Activated naive CD4-positive, alpha-beta T cell treated with anti-CD3 and anti-CD28 coated beads, Interleukin-2, amount 50 U/mL, for 72 hours (primary cell): ENCODE results near the gene SLC35F5. TPM values are rescaled to one million over a fixed set of nuclear protein-coding genes. Genes with fewer than 3 reads are reported as not detected.
"Not testable (repeated sequence)": the region's sequence is repeated elsewhere in the genome, so short reads cannot be mapped to it uniquely, and the experiment has no call there.

ENCODE experiments used
- ATAC-seq, 2 donors: fragments of 150-1000 bp; cut with Tn5 transposase; 2 replicates each; pipeline ENCODE4 v1.10.0; 2021; ENCODE audit warnings: mild to moderate bottlenecking in 2 of 2, moderate library complexity in 2 of 2
- DNase-seq, 2 donors: peaks; one replicate each; pipeline ENCODE4 v3.0.0; 2021 to 2022; ENCODE audit warnings: low spot score in 2 of 2
- H3K27ac Mint-ChIP-seq, 2 donors: one replicate each; pipeline ENCODE4 v1.8.0; 2022; ENCODE audit warnings: mild to moderate bottlenecking in 2 of 2, mixed read lengths in 2 of 2
- H3K36me3 Mint-ChIP-seq, 2 donors: one replicate each; pipeline ENCODE4 v1.8.0; 2022; ENCODE audit warnings: mixed read lengths in 2 of 2
- H3K9me3 Mint-ChIP-seq, 2 donors: one replicate each; pipeline ENCODE4 v1.8.0; 2022; ENCODE audit warnings: mixed read lengths in 2 of 2
- total RNA-seq, 2 donors: library from RNA; stranded (reverse); gene quantifications; one replicate each; pipeline ENCODE4 v1.2.3, GENCODE V29; 2022

The SLC35F5 gene
- total RNA-seq, 2 donors from 2014 or later = 28.1 to 29.1 TPM

GRCh38 chr2:113677330-113677729 is 79.1 kb downstream of the SLC35F5 start:
- no peak for DNase-seq
- Mint-ChIP-seq H3K36me3 (peaks cover 0 to 6% of the 10 kb centered on the region in 2 donors), H3K27ac (no peak overlapping the region), H3K9me3 (no peaks in the 10 kb centered on the region)
- ATAC-seq = no peak

GRCh38 chr2:113676623-113677266 is 79.7 kb downstream of the SLC35F5 start:
- ATAC-seq = no peak
- Mint-ChIP-seq H3K9me3 (no peaks in the 10 kb centered on the region), H3K27ac (no peak overlapping the region), H3K36me3 (peaks cover 0 to under 1% of the 10 kb centered on the region in 2 donors)
- DNase-seq = no peak

DNA sequence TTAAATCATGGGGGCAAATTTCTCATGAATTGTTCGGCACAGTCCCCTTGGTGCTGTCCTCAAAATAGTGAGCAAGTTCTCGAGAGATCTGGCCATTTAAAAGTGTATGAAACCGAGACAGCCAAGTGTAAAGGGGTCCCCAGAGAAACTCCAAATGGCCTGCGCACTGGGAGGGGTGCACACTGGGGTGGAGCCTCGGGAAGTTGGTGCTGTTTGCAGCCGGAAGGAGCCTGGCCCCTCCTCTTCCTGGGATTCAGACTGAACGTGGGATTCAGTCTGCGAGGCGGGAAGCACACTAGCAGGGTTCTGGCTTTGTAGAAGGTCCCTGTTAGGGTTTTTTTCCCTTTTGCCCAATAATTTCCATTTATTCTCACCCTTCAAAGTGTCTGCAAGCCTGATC is 80.6 kb downstream of the SLC35F5 start:
- Mint-ChIP-seq H3K36me3 (no peaks in the 10 kb centered on the region), H3K9me3 (no peaks in the 10 kb centered on the region), H3K27ac (no peak overlapping the region)
- DNase-seq (no peak), ATAC-seq (no peak)

GRCh38 chr2:113672326-113672932 is 84.0 kb downstream of the SLC35F5 start:
- H3K27ac Mint-ChIP-seq = no peak overlapping the region
- no peaks in the 10 kb centered on the region for H3K9me3 Mint-ChIP-seq
- no peaks in the 10 kb centered on the region for H3K36me3 Mint-ChIP-seq
- ATAC-seq (no peak), DNase-seq (no peak)

- H3K9me3 Mint-ChIP-seq, H3K27ac Mint-ChIP-seq, H3K36me3 Mint-ChIP-seq: not testable (repeated sequence)
Observed at GRCh38 chr2:113669013-113669412, 87.4 kb downstream of the SLC35F5 start.

DNA sequence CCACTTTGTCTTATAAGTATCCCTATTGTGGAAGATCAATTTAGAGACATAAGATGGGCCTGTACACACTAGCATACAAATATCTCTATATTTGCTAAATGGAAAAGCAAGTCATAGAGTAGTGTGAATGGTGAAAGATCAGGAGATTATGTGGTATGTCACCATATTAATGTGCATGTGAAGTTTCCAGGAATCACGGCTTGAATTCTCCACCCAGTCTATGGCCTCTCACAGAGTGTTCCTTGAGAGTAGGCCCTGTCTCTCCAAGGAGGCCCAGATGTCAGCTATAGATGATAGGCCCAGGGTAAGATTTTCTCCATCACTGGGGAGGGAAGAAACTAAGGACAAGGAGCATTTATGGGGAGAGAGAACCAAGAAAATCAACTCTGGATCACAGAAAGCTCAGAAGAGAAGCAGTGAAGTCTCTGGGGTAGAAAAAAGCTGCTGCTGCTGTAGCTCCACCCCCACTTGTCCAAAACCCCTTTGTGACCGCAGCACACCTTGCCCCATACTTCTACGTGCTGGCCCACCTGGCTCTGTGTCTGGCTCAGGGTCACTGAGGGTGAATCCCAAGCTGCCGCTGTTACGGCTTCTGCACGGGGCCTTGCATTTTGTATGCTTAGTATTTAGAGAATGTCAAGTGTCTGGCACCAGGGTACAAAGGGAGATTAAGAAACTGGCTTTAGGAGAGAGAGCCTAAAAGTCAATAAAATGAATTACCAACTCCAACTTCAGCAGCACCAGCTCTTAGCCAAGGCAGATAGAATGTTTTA is 91.5 kb downstream of the SLC35F5 start:
- H3K27ac Mint-ChIP-seq, ATAC-seq, H3K36me3 Mint-ChIP-seq, H3K9me3 Mint-ChIP-seq, DNase-seq: not testable (repeated sequence)

More at GRCh38 chr2:113669013-113669412, 87.4 kb downstream of the SLC35F5 start:
- ATAC-seq, DNase-seq: not testable (repeated sequence)

DNA sequence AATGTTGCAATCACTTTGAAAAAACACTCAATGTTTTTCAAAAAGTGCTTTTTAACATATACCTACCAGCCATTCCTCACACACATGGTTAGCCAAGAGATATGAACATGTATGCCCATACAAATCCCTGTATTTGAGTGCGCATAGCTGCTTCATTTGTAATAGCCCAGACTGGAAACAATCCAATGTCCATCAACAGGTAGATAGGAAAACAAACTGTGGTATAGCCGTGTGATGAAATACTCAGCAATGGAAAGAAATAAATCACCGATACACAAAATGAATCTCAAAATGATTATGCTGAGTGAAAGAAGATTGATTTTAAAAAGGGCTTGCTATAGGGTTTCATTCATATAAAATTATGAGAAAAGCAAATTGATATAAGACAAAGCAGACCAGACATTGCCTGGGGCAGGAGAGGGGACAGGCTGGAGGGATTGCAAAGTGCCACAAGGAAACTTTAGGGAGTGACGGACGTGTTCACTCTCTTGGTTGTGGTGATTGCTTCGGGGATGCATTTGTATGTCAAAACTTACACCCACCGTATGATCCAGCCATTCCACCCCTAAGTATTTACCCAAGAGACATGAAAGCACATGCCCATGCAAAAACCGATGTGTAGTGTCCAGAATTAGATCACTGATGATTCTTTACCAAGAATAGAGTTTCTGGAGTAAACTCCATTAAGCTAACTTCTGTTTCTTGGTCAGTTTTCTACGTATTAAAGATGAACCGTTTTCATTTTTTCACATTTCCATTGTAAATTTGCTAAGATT is 93.0 kb downstream of the SLC35F5 start:
- H3K27ac Mint-ChIP-seq, H3K36me3 Mint-ChIP-seq, H3K9me3 Mint-ChIP-seq, DNase-seq, ATAC-seq: not testable (repeated sequence)

Other genes starting within 250 kb of the SLC35F5 start
- gene RABL2A, start 129.4 kb downstream of the SLC35F5 start, total RNA-seq = 1 to 10 TPM; 4.3 to 8.1 TPM
- gene ACTR3, start 133.4 kb upstream of the SLC35F5 start, total RNA-seq = 100 to 1,000 TPM; 520 to 570 TPM